A673 (cell line): ENCODE measurements around the gene GLRA1. TPM values are rescaled to one million over a fixed set of nuclear protein-coding genes. Genes with fewer than 3 reads are reported as not detected.

Experiments used
- BruUV-seq: library from RNA; stranded (reverse); fragments of 400-500 nt; replicated peaks from 2 replicates; lab custom pipeline; 2021; lab: Mats Ljungman, UMichigan
- CTCF ChIA-PET: fragments of 300-600 bp; sonication (Branson Sonifier 250); formaldehyde crosslinking; loops from one replicate; lab custom pipeline; 2022; ENCODE audit warnings: antibody characterized with exemption; lab: Charles Lee
- POLR2A ChIA-PET: fragments of 300-600 bp; sonication (Branson Sonifier 250); formaldehyde crosslinking; loops from one replicate; lab custom pipeline; 2022; ENCODE audit warnings: antibody characterized with exemption; ENCODE audit not compliant: low non-redundant PET; lab: Charles Lee
- DNase-seq: peaks from one replicate; pipeline ENCODE4 v3.0.0-alpha.2; 2015; ENCODE audit warnings: low spot score
- H3K27ac ChIP-seq: fragments of 200-600 bp; sonication (generic); 2 replicates; pipeline ENCODE4 v1.5.1; 2016; ENCODE audit warnings: mixed run types, low read depth, mild to moderate bottlenecking, mixed read lengths, antibody characterized with exemption, low read length; ENCODE audit not compliant: poor library complexity, severe bottlenecking
- H3K27me3 ChIP-seq: fragments of 200-600 bp; sonication (generic); replicated peaks from 2 replicates; pipeline ENCODE4 v1.6.1; 2017; ENCODE audit warnings: mixed run types, low read depth, mild to moderate bottlenecking, mixed read lengths, antibody characterized with exemption, low read length; ENCODE audit not compliant: insufficient read depth, poor library complexity
- H3K36me3 ChIP-seq: fragments of 200-600 bp; sonication (generic); 2 replicates; pipeline ENCODE4 v1.6.1; 2016; ENCODE audit warnings: mixed run types, mild to moderate bottlenecking, mixed read lengths, antibody characterized with exemption, low read length; ENCODE audit not compliant: insufficient read depth, poor library complexity, severe bottlenecking
- H3K4me1 ChIP-seq: fragments of 200-600 bp; sonication (generic); 2 replicates; pipeline ENCODE4 v1.6.1; 2017; ENCODE audit warnings: mixed run types, mild to moderate bottlenecking, mixed read lengths, antibody characterized with exemption, low read length; ENCODE audit not compliant: insufficient read depth, poor library complexity, severe bottlenecking
- H3K4me3 ChIP-seq: fragments of 200-600 bp; sonication (generic); 2 replicates; pipeline ENCODE4 v1.5.1; 2016; ENCODE audit warnings: low read depth, mixed run types, mild to moderate bottlenecking, mixed read lengths, low read length; ENCODE audit not compliant: poor library complexity, severe bottlenecking
- H3K9me3 ChIP-seq: fragments of 200-600 bp; sonication (generic); 2 replicates; pipeline ENCODE4 v1.6.1; 2016; ENCODE audit warnings: mixed run types, low read depth, mild to moderate bottlenecking, mixed read lengths, antibody characterized with exemption, low read length; ENCODE audit not compliant: poor library complexity, severe bottlenecking
- EZH2 ChIP-seq: fragments of 200-600 bp; sonication (generic); IDR thresholded peaks from 2 replicates; pipeline ENCODE4 v1.6.1; 2017; ENCODE audit warnings: borderline replicate concordance, low read depth, mild to moderate bottlenecking, mixed read lengths, antibody characterized with exemption, low read length; ENCODE audit not compliant: poor library complexity, severe bottlenecking
- intact Hi-C: fragments of 100-400 bp; cut with micrococcal nuclease; formaldehyde crosslinking; loops from one replicate; pipeline ENCODE4 v1.10.0; 2022; ENCODE audit not compliant: unreplicated experiment
- total RNA-seq: library from RNA; stranded (reverse); gene quantifications from 2 replicates; pipeline ENCODE4 v1.2.3, GENCODE V29; 2021
- TF ChIP-seq, protein P1 (sequence below): fragments of 300-800, 200-600 bp; sonication (generic); conservative IDR thresholded peaks from 2 replicates; pipeline ENCODE4 v1.5.1; 2017; ENCODE audit warnings: low read depth, mild to moderate bottlenecking, antibody characterized with exemption, low read length, moderate library complexity, mixed read lengths

GLRA1 gene
- total RNA-seq, 1 experiment from 2014 or later = not detected

DNA sequence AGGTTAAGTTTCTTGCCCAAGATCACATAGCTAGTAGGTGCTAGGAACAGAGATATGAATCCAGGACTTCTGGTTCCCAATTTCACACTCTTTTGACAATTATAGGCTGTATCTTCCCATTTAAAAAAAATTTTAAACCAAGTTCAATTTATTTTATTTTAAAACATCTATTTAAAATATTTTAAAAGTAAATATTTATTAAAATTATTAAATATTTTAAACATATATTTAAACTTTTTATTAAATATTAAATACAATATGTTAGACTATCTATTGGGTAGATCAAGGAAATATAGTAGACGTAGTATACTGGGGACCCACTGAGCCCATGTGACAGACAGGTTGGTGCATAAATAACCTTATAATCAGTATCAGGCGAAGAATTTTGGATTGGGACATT, 54.8 kb downstream of the GLRA1 start:
- H3K36me3 ChIP-seq = no peaks in the 10 kb centered on the region
- H3K4me3 ChIP-seq = no peak overlapping the region
- ChIA-PET POLR2A (no interaction called here), CTCF (no interaction called here)
- H3K27me3 ChIP-seq = no peaks in the 10 kb centered on the region
- DNase-seq = no peak
- H3K9me3 ChIP-seq = no peaks in the 10 kb centered on the region
- H3K27ac ChIP-seq = no peak overlapping the region
- TF ChIP-seq, protein P1, sequence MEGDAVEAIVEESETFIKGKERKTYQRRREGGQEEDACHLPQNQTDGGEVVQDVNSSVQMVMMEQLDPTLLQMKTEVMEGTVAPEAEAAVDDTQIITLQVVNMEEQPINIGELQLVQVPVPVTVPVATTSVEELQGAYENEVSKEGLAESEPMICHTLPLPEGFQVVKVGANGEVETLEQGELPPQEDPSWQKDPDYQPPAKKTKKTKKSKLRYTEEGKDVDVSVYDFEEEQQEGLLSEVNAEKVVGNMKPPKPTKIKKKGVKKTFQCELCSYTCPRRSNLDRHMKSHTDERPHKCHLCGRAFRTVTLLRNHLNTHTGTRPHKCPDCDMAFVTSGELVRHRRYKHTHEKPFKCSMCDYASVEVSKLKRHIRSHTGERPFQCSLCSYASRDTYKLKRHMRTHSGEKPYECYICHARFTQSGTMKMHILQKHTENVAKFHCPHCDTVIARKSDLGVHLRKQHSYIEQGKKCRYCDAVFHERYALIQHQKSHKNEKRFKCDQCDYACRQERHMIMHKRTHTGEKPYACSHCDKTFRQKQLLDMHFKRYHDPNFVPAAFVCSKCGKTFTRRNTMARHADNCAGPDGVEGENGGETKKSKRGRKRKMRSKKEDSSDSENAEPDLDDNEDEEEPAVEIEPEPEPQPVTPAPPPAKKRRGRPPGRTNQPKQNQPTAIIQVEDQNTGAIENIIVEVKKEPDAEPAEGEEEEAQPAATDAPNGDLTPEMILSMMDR = no peak
- no peak for TF ChIP-seq EZH2
- no peaks in the 10 kb centered on the region for H3K4me1 ChIP-seq
- intact Hi-C loops = no loop called here
- no TSS peak for BruUV-seq

- no peak overlapping the region for H3K4me3 ChIP-seq
- intact Hi-C loops = no loop called here
- CTCF ChIA-PET = no interaction called here
- no peaks in the 10 kb centered on the region for H3K9me3 ChIP-seq
- TF ChIP-seq, protein P1 = no peak
- no peak for TF ChIP-seq EZH2
- no peaks in the 10 kb centered on the region for H3K27me3 ChIP-seq
- H3K4me1 ChIP-seq = no peaks in the 10 kb centered on the region
- no peak for DNase-seq
- no peaks in the 10 kb centered on the region for H3K36me3 ChIP-seq
- no TSS peak for BruUV-seq
- POLR2A ChIA-PET = no interaction called here
- H3K27ac ChIP-seq = no peak overlapping the region
Observed at GRCh38 chr5:151868451-151868850, 56.2 kb downstream of the GLRA1 start.

DNA sequence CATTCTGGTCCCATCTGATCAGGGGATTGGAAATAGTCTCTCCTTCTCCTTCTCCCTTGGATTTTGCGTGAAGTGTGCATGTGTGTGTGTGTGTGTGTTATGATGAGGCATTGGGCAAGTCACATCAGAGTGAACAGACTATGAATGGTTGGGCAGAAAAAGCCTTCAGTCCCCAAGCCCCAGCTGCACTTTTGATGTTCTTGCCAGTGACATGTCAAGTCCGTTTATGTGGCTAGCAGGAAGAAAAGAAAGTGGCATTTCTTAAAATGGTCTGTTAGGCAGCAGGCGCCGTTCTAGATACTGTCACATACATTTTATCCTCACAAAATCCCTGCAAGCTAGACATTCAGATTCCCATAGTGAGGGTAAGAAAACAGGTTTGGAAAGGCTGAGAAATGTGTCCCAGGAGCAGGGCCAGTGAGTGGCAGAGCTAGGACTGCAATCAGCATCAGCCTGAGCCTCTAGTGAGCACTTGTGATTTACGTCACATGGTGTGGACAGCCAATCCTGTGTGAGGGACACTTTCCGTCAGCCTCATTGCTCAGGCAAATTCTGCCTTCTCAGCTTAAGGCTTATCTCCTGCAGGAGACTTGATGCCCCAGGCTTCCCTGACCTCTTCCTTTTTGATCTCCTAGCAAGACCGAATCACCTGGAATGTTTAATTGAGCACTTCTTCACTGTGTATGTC, 60.4 kb downstream of the GLRA1 start:
- no peaks in the 10 kb centered on the region for H3K36me3 ChIP-seq
- POLR2A ChIA-PET = no interaction called here
- DNase-seq = no peak
- TF ChIP-seq, protein P1 = no peak
- TF ChIP-seq EZH2 = no peak
- intact Hi-C loops = no loop called here
- no peak overlapping the region for H3K27ac ChIP-seq
- H3K27me3 ChIP-seq = no peaks in the 10 kb centered on the region
- CTCF ChIA-PET = no interaction called here
- no peaks in the 10 kb centered on the region for H3K9me3 ChIP-seq
- H3K4me3 ChIP-seq = no peak overlapping the region
- BruUV-seq = no TSS peak
- H3K4me1 ChIP-seq = no peaks in the 10 kb centered on the region
